GM12891 (cell line): ENCODE data around the gene LPO.

Experiments
- POLR2A ChIP-seq: IDR thresholded peaks from 2 replicates; pipeline ENCODE4 v1.6.1; 2011; ENCODE audit warnings: low read depth, low read length, control low read depth
- POLR2AphosphoS5 ChIP-seq: IDR thresholded peaks from 2 replicates; pipeline ENCODE4 v1.6.1; 2011; ENCODE audit warnings: low read depth, low read length, control low read depth
- TAF1 ChIP-seq: IDR thresholded peaks from 2 replicates; pipeline ENCODE4 v1.6.1; 2011; ENCODE audit warnings: low read depth, low read length, control low read depth

- TF ChIP-seq POLR2AphosphoS5 (no peak), POLR2A (no peak), TAF1 (no peak)
Observed at GRCh38 chr17:58279016-58279711, 40.8 kb downstream of the LPO start.
